IPS-18a (cell line): Measurements from ENCODE around the gene B3GALT5.

Source experiments
- H3K27ac ChIP-seq: one replicate; pipeline ENCODE4 v1.5.1; 2013; ENCODE audit warnings: low read length
- H3K27me3 ChIP-seq: one replicate; pipeline ENCODE4 v1.6.1; 2013; ENCODE audit warnings: mild to moderate bottlenecking, low read length; ENCODE audit not compliant: control insufficient read depth, insufficient read depth
- H3K36me3 ChIP-seq: one replicate; pipeline ENCODE4 v1.6.1; 2013; ENCODE audit warnings: low read depth, low read length; ENCODE audit not compliant: control insufficient read depth
- H3K4me1 ChIP-seq: one replicate; pipeline ENCODE4 v1.6.1; 2013; ENCODE audit warnings: low read depth, low read length; ENCODE audit not compliant: control insufficient read depth
- H3K4me3 ChIP-seq: one replicate; pipeline ENCODE4 v1.5.1; 2013; ENCODE audit warnings: low read length
- H3K9ac ChIP-seq: one replicate; pipeline ENCODE4 v1.6.1; 2013; ENCODE audit warnings: mild to moderate bottlenecking, low read length, moderate library complexity
- H3K9me3 ChIP-seq: one replicate; pipeline ENCODE4 v1.6.1; 2013; ENCODE audit warnings: low read depth, low read length; ENCODE audit not compliant: control insufficient read depth

The B3GALT5 gene

GRCh38 chr21:39650306-39650705 lies 37.6 kb downstream of the B3GALT5 start:
- Histone ChIP-seq H3K27ac (no peak overlapping the region), H3K9me3 (no peaks in the 10 kb centered on the region), H3K4me3 (no peak overlapping the region), H3K27me3 (no peaks in the 10 kb centered on the region), H3K9ac (no peak overlapping the region), H3K36me3 (peaks cover 69% of the 10 kb centered on the region), H3K4me1 (peaks cover under 1% of the 10 kb centered on the region)

GRCh38 chr21:39650801-39651200 lies 38.1 kb downstream of the B3GALT5 start:
- Histone ChIP-seq H3K27me3 (no peaks in the 10 kb centered on the region), H3K9me3 (no peaks in the 10 kb centered on the region), H3K4me3 (no peak overlapping the region), H3K9ac (no peak overlapping the region), H3K36me3 (peaks cover 74% of the 10 kb centered on the region), H3K4me1 (no peaks in the 10 kb centered on the region), H3K27ac (peak overlapping the region; percentile 11)

DNA sequence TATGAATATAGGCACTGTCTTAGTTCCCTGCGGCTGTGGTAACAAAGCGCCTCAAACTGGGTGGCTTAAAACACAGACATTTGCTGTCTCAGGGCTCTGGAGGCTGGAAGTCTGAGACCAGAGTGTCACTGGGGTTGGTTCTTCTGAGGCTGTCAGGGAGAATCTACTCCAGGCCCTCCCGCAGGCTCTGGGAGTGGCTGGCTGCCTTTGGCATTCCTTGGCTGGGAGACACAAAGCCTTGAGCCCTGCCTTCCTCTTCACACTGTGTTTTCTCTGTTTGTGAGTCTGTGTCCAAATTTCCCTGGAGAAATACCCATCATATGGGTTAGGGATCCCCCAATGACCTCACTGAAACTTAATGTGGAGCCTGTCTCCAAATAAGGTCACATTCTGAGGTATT lies 38.5 kb downstream of the B3GALT5 start:
- Histone ChIP-seq H3K4me3 (no peak overlapping the region), H3K36me3 (peaks cover 74% of the 10 kb centered on the region)

DNA sequence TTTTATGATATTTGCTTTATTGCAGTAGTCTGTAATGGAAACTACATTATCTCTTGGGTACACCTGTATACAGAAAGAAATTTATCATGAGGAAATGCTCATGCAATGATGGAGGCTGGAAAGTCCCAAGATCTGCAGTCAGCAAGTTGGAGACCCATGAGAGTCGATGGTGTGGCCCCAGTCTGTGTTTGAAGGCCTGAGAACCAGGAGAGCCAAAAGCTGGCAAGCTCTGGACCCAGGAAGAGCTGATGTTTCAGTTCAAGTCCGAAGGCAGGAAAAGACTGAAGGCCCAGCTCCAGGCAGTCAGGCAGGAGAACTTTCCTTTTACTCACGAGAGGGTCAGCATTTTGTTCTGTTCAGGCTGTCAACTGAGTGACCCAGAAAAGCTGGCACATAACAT lies 42.2 kb downstream of the B3GALT5 start:
- Histone ChIP-seq H3K27ac (no peak overlapping the region), H3K4me1 (no peaks in the 10 kb centered on the region), H3K9ac (no peak overlapping the region), H3K9me3 (no peaks in the 10 kb centered on the region), H3K4me3 (no peak overlapping the region), H3K27me3 (no peaks in the 10 kb centered on the region), H3K36me3 (peaks cover 44% of the 10 kb centered on the region)

More for the DNA sequence above, 38.5 kb downstream of the B3GALT5 start:
- peak overlapping the region; percentile 11 for H3K27ac ChIP-seq
- no peaks in the 10 kb centered on the region for H3K27me3 ChIP-seq
- no peaks in the 10 kb centered on the region for H3K4me1 ChIP-seq
- no peak overlapping the region for H3K9ac ChIP-seq
- no peaks in the 10 kb centered on the region for H3K9me3 ChIP-seq

GRCh38 chr21:39655589-39655988 lies 42.8 kb downstream of the B3GALT5 start:
- no peaks in the 10 kb centered on the region for H3K4me1 ChIP-seq
- no peak overlapping the region for H3K9ac ChIP-seq
- no peaks in the 10 kb centered on the region for H3K27me3 ChIP-seq
- no peak overlapping the region for H3K27ac ChIP-seq
- no peaks in the 10 kb centered on the region for H3K9me3 ChIP-seq
- H3K36me3 ChIP-seq: peaks cover 45% of the 10 kb centered on the region
- H3K4me3 ChIP-seq: no peak overlapping the region

DNA sequence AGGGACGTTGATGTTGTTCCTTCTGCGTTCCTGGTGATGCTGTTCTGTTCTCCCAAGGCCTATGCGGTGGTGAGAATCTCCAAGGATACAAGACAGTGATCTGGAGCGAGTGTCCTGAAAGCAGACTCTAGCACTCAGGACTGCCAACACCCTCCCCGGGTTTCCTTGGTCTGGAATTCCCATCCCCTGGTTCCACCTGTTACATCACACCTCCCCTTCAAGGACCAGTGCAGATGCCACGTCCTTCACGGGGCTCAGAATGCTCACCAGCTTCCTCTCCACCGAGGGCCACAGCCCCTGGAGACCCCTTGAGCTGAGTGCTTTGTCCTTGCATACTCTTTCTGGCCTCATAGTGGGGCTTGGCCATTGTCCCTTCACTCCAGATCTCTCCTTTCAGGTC lies 43.5 kb downstream of the B3GALT5 start:
- H3K4me3 ChIP-seq: no peak overlapping the region
- H3K4me1 ChIP-seq: no peaks in the 10 kb centered on the region
- no peak overlapping the region for H3K27ac ChIP-seq
- H3K9me3 ChIP-seq: no peaks in the 10 kb centered on the region
- H3K27me3 ChIP-seq: no peaks in the 10 kb centered on the region
- H3K9ac ChIP-seq: no peak overlapping the region
- H3K36me3 ChIP-seq: peaks cover 47% of the 10 kb centered on the region

GRCh38 chr21:39657091-39657689 lies 44.5 kb downstream of the B3GALT5 start:
- no peak overlapping the region for H3K27ac ChIP-seq
- no peaks in the 10 kb centered on the region for H3K4me1 ChIP-seq
- peaks cover 52% of the 10 kb centered on the region for H3K36me3 ChIP-seq
- no peaks in the 10 kb centered on the region for H3K27me3 ChIP-seq
- no peak overlapping the region for H3K4me3 ChIP-seq
- H3K9ac ChIP-seq: no peak overlapping the region
- no peaks in the 10 kb centered on the region for H3K9me3 ChIP-seq

DNA sequence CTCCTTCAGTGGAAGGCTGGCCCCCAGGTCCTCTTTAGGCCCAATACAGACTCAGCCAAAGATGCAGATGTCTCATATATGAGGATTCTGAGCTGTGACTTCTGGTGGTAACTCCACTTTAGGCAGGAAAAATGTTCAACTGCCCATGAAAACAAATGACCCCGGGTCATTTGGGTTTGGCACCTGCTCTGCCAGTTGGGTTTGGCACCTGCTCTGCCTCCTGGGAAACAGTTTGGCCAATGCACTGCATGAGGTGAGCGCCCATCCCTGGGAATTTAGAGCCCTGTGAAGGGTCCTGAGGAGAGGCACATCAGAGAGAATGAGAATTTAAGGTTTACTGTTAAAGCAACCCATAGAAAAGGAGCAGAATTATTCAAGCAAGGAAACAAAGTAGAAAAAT lies 45.3 kb downstream of the B3GALT5 start:
- no peaks in the 10 kb centered on the region for H3K4me1 ChIP-seq
- no peak overlapping the region for H3K27ac ChIP-seq
- no peaks in the 10 kb centered on the region for H3K9me3 ChIP-seq
- H3K9ac ChIP-seq: no peak overlapping the region
- no peak overlapping the region for H3K4me3 ChIP-seq
- no peaks in the 10 kb centered on the region for H3K27me3 ChIP-seq
- H3K36me3 ChIP-seq: peaks cover 61% of the 10 kb centered on the region

- Histone ChIP-seq H3K27me3 (no peaks in the 10 kb centered on the region), H3K9me3 (no peaks in the 10 kb centered on the region), H3K9ac (no peak overlapping the region), H3K4me3 (no peak overlapping the region), H3K27ac (no peak overlapping the region), H3K36me3 (peaks cover 68% of the 10 kb centered on the region), H3K4me1 (no peaks in the 10 kb centered on the region)
Measured at GRCh38 chr21:39659070-39659815, 46.5 kb downstream of the B3GALT5 start.

GRCh38 chr21:39660191-39660980 lies 47.6 kb downstream of the B3GALT5 start:
- H3K9ac ChIP-seq: no peak overlapping the region
- no peaks in the 10 kb centered on the region for H3K9me3 ChIP-seq
- H3K4me1 ChIP-seq: no peaks in the 10 kb centered on the region
- no peak overlapping the region for H3K27ac ChIP-seq
- no peaks in the 10 kb centered on the region for H3K27me3 ChIP-seq
- H3K4me3 ChIP-seq: no peak overlapping the region
- H3K36me3 ChIP-seq: peaks cover 68% of the 10 kb centered on the region

- H3K27ac ChIP-seq: no peak overlapping the region
- H3K9me3 ChIP-seq: no peaks in the 10 kb centered on the region
- H3K36me3 ChIP-seq: peaks cover 67% of the 10 kb centered on the region
- no peaks in the 10 kb centered on the region for H3K4me1 ChIP-seq
- H3K4me3 ChIP-seq: no peak overlapping the region
- H3K9ac ChIP-seq: no peak overlapping the region
- no peaks in the 10 kb centered on the region for H3K27me3 ChIP-seq
Measured at GRCh38 chr21:39661121-39661520, 48.4 kb downstream of the B3GALT5 start.
